M059J (cell line): Measurements from ENCODE around the gene UCHL3. TPM values are rescaled to one million over a fixed set of nuclear protein-coding genes. Genes with fewer than 3 reads are reported as not detected.
A peak's percentile ranks its signal among the peaks of the same experiment; 100 is the strongest.
"Not testable (repeated sequence)": the region's sequence is repeated elsewhere in the genome, so short reads cannot be mapped to it uniquely, and the experiment has no call there.

Source experiments
- DNase-seq: peaks from one replicate; pipeline ENCODE4 v3.0.0-alpha.2; 2012; ENCODE audit warnings: low read depth
- total RNA-seq: library from RNA; depleted of rRNA; stranded (reverse); fragments of >200 nt; shearing (Covaris generic); gene quantifications from 2 replicates; pipeline ENCODE4 v1.2.3, GENCODE V29; 2014; rRNA removed

UCHL3 gene
- 101 and 112 TPM in 2 replicates for total RNA-seq

DNA sequence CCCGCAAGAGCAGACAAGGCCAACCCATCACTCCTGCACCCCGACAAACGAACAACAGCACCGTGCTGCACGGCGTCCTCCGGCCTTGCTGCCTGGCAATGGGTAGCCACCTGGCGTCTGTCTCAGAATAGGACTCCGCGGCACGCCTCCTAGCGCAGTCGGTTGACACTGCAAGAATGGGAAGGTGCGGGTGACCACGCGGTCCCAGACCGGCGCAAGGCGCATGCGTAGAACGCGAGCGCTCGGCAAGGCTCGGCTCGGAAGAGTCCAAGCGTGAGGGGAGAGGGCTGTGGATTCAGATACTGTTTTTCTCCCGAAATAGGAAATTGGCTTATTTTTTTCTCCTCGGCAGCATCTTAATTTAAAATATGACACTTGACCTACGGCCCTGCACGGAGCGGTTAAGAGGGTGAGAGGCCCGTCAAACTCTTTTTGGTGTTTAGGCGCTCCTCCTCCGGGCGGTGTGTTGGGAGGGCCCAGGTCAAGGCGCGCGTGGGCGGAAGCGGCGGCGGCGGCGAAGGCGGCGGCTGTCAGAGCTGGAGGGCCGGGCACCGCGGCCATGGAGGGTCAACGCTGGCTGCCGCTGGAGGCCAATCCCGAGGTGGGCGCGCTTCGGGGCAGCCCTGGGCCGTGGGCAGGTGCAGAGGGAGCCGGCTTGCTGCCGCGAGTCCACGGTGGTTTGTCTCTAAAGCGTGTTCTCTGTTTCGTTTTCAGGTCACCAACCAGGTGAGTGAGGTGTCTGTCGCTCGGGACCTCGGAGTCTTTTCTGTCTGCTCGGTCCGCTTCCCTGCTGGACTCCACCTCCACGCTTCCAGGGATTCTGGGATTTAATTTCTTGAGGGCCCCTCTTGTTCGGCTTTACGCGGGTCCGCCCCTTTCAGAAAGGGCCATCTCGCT lies at the start of gene UCHL3:
Gene UCHL3, plus strand, starts transcription at position 530 of the 897 bp plus-strand sequence. Its CDS starts 30 bp downstream, at position 560.
- DNase-seq, result peak; percentile 90

DNA sequence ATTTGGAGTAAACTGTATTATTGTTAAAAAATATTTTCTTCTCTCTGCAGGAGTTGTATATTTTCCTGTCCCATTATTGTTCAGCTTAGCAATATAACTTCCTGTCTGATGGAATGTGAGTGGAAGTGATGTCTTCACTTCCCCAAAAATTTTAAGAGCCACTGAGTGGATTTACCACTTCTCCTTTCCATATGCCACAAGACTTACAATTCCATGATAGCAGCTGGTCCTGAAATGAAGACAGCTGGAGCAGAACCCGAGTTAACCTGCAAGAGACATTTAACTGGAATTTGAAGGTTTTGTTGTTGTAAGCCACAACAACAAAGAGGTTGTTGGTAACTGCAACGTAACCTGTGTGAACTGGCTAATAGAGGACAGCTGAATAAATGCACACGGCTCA lies 44.3 kb upstream of the UCHL3 start:
- no peak for DNase-seq

DNA sequence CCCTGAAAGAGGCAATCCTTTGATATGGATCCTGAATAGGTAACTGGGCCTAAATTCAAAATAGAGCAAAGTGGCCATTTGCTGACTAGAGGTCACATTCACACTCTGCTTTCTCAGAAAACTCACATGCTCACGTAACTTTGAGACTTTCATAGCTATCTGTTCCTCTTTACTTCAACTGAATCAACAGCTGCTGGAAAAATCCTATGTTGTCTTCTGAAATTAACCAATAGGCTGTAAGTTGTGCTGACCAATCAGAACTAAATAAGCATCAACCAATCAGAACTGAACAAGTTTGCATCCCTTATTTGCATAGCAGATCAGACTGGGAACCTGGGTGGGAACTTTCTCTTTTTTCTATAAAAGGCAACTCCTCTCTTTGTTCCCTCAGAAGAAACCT lies 43.6 kb upstream of the UCHL3 start:
- no peak for DNase-seq

DNA sequence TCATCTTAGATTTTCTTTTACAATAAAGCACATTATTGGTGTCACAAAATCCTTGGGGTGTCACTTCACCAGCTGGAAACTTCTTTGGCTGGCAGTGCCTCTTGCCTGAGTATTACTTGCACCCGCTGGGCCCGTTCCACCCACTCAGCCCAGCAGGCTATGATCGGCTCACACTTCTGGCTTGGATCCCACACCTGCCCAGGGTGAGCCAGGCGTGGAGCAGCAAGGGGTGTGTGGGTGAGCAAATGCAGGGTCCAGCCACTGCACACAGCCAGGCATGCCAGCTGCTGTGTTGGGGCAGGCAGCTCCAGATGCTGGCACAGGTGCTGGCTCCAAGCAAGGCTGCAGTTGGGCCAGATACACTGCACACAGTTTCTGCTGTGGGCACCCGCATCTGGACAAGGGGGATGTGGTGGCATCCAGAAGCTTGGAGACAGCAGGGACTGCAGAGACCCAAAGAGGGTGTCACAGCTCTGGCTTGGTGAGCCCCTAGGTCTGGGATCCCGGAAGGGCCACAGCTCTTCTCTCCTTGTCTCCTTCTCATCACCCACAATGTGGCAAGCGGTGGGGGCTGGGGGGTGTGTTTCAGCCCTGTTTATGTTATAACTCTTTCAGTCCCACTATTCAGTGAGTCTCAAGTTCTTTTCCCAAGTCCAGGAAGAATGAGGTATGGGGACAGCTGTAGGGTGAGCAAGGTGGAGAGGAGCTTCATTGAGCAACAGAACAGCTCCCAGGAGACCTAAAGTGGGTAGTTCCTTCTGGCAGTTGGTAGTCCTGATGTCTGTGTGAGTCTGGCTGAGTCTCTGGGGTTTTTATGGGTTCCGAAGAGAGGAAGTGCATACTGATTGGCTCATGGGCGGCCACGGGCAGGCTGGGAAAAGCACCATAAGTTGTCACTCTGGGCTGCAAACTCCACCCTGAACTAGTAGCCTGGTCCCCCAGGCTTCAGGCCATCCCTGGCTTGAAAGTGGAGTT lies 42.3 kb upstream of the UCHL3 start:
- DNase-seq, result no peak

DNA sequence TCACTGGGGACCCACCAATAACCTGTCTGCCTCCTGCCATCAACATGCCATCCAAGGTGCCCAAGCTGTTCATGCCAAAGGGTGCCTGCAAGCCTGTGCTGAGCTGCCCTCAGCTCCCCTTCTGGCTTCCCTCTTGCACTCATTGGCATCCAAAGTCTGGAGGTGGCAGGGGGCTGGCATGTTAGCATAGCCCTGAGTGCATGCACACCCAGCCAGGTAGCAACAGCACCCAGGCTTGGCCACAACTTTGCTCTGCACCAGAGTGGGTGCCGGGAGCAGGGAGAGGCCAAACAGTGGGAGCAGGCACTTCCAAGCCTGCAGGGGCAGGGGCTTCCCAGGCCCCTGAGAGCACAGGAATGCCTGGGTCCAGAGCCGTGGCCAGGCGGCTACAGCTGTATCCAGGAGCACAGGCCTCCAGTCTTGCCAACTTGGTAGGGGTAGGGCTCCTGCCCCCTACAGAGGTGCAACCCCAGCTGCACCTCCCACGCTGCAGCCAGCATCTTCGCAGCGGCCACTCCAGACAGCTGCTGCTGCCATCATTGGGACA lies 41.5 kb upstream of the UCHL3 start:
- no peak for DNase-seq

DNA sequence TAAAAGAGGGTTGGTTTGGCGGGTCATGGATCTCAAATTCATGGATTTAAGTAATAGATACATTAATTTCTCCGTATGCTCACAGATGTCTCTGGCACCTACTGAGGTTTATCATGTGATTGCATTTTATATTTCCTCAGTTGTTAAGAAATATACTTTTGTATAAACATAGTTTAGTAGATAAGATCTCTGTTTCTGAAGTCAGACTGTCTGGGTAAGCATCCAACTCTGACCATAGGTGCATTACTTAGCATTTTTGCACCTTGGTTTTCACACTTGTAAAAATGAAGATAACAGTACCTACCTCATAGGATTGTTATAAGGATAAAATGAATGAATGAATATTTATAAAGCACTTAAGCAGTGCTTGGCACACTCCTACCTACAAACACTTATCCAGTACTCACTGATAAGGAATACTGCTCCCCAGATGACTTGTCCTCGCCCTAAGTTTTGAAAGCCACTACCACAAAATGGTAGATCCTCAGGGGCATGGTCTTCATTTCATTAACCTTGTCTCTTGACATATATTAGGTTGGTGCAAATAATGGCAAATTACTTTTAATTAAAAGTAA lies 38.5 kb upstream of the UCHL3 start:
- DNase-seq, result no peak

DNA sequence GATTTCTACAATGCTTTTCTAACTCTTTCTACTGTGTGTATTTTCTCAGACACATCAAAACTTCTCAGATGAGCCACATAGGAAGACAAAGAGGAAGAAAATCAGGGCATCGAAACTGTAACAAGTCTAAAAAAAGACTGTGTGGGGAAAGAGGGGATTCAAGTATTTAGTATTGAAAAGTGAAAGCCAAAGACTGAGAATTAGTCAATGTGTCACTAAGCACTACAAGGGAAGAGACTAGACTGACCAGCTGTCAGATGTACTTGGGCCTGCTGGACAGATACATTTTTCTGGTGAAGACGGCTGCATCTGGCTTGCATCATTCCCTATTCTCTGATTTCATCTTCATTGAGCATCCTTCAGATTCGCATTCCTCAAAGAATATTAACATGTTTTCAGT lies 37.3 kb upstream of the UCHL3 start:
- DNase-seq, result no peak

DNA sequence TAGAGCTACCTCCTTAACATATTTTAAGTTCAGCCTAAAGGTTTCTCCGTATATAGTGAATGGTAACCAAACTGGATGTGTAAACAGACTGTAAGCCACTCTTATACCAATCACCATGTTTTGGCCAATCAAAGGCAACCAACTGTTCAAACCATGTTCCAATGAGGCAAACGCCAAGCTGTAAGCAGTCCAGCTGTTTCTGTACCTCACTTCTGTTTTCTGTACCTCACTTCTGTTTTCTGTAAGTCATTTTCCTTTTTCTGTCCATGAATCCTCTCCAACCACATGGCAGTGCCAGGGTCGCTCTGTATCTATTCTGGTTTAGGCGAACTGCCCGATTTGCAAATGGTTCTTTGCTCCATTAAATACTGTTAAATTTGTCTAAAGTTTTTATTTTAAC lies 36.3 kb upstream of the UCHL3 start:
- DNase-seq, result no peak

DNA sequence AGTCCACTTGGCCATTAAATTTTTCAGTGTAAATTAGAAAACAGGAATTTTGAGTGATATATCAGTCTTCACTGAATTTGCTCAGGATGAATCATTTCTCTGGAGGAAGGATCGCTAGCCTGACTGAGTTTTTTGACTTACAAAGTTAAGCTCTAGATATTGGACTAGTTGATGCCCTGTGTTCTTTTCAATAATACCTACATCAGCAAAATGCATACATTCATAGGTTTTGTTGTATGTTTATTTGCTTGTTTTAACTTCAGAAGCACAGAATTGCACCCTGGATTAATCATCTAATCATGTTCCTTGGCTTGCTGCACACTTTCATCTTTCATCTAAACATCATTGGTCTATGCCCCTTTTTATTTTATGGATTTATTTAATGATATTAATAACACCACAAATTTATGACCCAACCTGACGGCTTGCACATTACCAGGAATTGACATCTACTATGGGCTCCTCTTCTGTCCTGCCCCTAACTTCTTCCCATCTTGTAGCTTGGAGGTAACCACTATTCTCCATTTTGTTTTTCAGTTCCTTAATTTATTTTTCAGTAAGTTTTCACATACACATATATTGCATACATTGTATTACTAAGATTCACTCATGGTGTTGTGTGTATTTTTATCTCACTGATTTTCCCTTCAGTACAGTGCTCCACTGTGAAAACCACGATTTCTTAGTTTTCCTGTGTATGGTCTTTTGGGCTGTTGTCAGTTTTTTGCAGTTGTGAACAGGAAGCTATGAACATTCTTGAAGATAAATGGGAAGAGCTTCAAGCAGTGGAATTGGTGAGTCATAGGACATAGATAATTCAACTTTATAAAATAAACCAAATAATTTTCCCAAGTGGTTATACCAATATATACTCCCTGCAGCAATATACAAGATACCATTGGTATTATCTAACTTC lies 35.3 kb upstream of the UCHL3 start:
- DNase-seq, result peak; percentile 24

DNA sequence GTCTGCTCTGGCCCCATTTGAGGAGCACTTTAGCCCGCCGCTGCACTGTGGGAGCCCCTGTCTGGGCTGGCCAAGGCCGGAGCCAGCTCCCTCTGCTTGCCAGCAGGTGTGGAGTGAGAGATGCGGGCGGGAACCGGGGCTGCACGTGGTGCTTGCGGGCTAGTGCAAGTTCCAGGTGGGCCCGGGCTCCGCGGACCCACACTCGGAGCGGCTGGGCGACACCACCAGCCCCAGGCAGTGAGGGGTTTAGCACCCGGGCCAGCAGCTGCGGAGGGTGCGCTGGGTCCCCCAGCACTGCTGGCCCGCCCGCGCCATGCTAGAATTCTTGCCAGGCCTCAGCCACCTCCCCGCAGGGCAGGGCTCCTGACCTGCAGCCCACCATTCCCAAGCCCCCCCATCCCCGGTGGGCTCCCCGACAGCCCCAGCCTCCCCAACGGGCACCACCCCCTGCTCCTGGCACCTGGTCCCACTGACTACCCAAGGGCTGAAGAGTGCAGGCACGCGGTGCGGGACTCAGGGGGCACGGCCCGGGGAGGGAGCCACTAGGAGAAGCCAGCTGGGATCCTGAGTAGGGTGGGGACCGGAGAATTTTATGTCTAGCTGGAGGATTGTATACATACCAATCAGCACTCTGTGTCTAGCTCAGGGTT lies 31.0 kb upstream of the UCHL3 start:
- no peak for DNase-seq

DNA sequence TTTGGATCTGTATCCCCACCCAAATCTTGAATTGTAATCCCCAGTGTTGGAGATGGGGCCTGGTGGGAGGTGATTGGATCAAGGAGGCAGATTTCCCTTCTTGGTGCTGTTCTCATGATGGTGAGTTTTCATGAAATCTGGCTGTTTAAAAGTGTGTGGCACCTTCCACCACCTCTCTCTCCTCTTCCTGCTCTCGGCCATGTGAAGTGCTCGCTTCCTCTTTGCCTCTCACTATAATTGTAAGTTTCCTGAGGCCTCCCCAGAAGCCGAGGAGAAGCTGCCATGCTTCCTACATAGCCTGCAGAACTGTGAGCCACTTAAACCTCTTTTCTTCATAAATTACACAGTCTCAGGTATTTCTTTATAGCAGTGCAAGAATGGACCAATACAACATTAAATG lies 27.6 kb upstream of the UCHL3 start:
- DNase-seq, result no peak

DNA sequence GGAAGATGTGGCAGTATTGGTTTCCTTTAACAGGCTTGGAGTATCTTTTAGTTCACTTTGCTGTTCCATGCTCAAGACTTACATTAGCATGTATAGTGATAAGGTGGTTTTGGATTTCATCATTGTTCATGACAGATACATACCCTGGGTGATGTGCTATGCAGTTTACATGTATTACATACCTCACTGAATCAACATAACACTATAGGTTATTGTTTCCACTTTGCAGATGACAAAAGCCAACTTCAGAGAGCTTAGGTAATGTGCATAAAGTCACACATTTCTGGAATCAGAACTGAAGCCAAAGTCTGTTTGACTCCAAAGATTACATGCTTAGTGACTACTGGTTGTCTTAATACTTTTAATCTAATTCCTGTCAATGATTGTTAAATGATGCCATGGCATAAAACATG lies 19.0 kb upstream of the UCHL3 start:
- DNase-seq, result no peak

DNA sequence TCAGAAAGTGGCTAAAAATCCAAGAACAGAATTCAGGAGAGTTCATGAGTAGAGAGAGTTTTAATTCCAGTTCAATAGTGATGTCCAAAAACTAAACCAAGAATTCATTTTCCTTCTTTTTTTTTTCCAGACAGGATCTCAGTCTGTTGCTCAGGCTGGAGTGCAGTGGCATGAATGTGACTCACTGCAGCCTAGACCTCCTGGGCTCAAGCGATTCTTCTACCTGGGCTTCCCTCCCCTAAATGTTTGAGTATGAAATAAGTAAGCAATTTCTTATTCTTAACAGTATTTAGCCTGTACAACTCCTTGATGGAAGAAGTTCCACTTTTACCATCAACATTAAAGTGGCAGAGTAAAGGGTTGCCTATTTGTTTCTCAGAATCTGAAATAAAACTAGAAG lies 15.7 kb upstream of the UCHL3 start:
- DNase-seq, result peak; percentile 19

DNA sequence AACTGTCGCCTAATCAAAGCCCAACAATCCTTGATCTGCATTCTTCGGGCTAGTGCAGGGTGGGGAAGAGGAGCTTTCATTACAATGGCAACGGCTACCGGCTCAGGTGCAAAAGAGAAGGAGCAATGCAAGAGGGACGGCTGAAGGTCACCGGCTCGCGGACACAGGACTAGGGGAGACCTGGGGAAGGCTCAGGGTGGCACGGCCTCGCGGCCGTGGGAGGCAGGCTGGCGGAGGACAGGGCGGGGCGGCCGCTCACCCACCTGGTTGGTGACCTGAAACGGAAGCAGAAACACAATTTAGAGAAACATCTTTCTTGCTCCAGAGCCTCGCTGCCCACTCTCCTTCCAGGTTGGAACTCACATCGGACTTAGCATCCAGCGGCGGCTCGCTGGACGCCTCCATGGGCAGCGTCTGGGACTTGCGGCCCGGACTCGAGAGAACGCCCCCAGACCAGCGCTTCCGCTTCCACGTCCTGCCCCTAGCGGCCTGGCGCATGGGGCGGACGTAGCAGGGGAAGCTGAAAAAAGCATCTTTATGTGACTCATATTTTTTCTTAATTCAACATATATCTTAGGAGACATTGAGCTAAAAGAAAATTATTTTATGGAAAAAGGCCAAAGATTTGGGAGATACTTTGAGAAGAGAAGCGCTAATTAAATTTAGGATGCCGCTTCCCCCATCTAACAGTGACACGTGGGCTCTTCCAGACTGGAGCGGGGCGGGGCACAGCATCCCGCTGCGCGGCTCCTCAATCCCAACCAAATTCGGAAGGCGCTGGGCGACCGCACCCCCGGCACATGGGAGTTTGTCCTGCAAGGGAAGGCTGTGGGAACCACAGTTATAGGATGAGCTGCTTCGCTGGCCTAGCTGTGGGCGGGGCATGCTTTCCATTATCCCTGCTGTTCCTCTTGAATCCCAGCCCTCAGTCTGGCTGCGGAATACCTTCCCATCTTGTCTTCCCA lies 11.9 kb upstream of the UCHL3 start, which contains the start of gene COMMD6:
Gene COMMD6, minus strand, starts transcription at position 441 of the 965 bp plus-strand sequence. Its CDS starts 36 bp downstream, at position 405.
- peak; percentile 84 for DNase-seq

DNA sequence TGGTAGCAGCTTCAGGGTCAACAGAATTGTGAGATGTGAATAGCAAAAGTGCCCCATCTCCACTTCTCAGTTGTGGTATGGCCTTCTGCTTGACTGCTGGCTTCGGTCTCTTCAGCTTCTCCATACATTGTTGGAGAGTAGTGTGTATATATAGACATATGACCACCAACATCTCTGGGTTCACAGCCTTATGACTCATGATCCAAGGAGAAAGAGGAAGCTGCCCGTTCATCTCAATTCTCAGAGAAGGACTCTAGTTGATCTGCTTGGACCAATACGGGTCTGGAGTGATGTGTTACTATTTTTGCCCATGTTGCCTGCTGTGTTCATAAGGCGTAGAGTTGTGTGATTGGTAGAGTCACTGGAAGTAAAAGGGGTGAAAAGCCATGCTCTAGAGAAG lies 8.3 kb upstream of the UCHL3 start:
- no peak for DNase-seq

DNA sequence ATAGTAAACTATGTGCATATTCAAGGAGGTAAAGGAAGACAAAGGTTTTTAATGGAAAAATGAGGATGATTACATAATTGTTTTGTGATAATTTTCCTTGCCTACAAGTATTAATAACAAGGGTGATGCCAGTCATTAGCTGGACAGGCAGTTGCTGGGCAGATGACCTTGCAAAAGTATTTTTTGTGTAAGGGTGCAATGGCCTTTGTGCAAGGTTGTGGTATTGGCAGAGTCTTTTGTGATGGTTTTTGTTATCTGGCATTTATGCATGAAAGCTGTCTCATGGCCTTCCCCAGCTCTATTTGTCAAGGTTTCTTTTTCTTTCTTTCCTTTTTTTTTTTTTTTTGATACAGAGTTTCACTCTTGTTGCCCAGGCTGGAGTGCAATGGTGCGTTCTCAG lies 7.6 kb upstream of the UCHL3 start:
- no peak for DNase-seq

DNA sequence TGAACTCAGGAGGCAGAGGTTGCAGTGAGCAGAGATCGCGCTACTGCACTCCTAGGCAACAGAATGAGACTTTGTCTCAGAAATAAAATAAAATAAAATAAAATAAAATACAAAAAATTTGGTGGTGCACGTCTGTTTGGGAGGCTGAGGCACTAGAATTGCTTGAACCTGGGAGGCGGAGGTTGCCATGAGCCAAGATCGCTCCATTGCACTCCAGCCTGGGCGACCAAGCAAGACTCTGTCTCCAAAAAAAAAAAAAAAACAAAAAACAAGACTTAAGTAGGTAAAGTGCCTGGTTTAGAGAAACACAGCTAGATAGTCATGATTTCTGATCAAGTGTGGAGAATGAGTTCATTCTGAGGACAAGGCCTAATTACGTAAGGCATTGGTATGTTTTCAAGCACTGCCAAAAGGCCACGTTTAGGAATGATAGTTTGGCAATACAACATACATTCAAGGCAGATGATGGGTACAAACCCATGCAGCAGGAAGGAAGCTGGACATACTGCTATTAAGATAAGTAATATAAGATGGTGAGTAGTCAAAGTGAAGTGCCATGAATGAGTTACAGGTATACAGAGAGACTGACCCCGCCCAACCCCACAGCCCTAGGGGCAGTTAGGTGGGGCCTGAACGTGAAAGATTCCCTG lies 4.8 kb upstream of the UCHL3 start:
- peak; percentile 20 for DNase-seq

DNA sequence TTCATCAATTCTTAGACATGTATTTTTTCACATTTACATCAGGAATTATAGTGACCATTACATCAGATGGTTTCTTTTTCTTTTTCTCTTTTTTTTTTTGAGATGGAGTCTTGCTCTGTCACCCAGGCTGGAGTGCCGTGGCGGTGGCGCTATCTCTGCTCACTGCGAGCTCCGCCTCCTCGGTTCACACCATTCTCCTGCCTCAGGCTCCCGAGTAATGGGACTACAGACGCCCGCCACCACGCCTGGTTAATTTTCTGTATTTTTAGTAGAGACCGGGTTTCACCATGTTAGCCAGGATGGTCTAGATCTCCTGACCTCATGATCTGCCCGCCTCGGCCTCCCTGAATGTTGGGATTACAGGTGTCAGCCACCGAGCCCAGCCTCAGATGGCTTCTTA lies 4.2 kb upstream of the UCHL3 start:
- not testable (repeated sequence) for DNase-seq
